HUES48 (cell line): Measurements from ENCODE around the gene SDSL.

Source experiments
- H3K27ac ChIP-seq: one replicate; pipeline ENCODE4 v1.7.0; 2013; ENCODE audit warnings: low read depth, low read length, inconsistent platforms
- H3K27me3 ChIP-seq: 2 replicates; pipeline ENCODE4 v1.6.1; 2013; ENCODE audit warnings: mild to moderate bottlenecking, low read length; ENCODE audit not compliant: control insufficient read depth, insufficient read depth
- H3K36me3 ChIP-seq: 2 replicates; pipeline ENCODE4 v1.6.1; 2013; ENCODE audit warnings: low read length; ENCODE audit not compliant: control insufficient read depth, insufficient read depth
- H3K4me1 ChIP-seq: 2 replicates; pipeline ENCODE4 v1.6.1; 2013; ENCODE audit warnings: mild to moderate bottlenecking, low read length; ENCODE audit not compliant: control insufficient read depth, insufficient read depth
- H3K4me3 ChIP-seq: 2 replicates; pipeline ENCODE4 v1.5.1; 2013; ENCODE audit warnings: mild to moderate bottlenecking, low read depth, low read length
- H3K9ac ChIP-seq: 2 replicates; pipeline ENCODE4 v1.6.1; 2013; ENCODE audit warnings: mild to moderate bottlenecking, low read depth, low read length, moderate library complexity
- H3K9me3 ChIP-seq: 2 replicates; pipeline ENCODE4 v1.6.1; 2013; ENCODE audit warnings: low read length; ENCODE audit not compliant: control insufficient read depth, insufficient read depth

SDSL gene

GRCh38 chr12:113387631-113388030 is 34.5 kb upstream of the SDSL start:
- Histone ChIP-seq H3K4me3 (no peak overlapping the region), H3K36me3 (peaks cover 32% of the 10 kb centered on the region), H3K4me1 (no peaks in the 10 kb centered on the region), H3K27me3 (no peaks in the 10 kb centered on the region), H3K9ac (no peak overlapping the region), H3K27ac (no peak overlapping the region), H3K9me3 (no peaks in the 10 kb centered on the region)

GRCh38 chr12:113388351-113388750 is 33.8 kb upstream of the SDSL start:
- no peak overlapping the region for H3K9ac ChIP-seq
- no peaks in the 10 kb centered on the region for H3K27me3 ChIP-seq
- no peak overlapping the region for H3K4me3 ChIP-seq
- H3K9me3 ChIP-seq = no peaks in the 10 kb centered on the region
- peaks cover 32% of the 10 kb centered on the region for H3K36me3 ChIP-seq
- no peaks in the 10 kb centered on the region for H3K4me1 ChIP-seq
- no peak overlapping the region for H3K27ac ChIP-seq

- Histone ChIP-seq H3K4me1 (no peaks in the 10 kb centered on the region), H3K4me3 (no peak overlapping the region), H3K27me3 (no peaks in the 10 kb centered on the region), H3K27ac (no peak overlapping the region), H3K9ac (no peak overlapping the region), H3K9me3 (no peaks in the 10 kb centered on the region), H3K36me3 (peaks cover 21% of the 10 kb centered on the region)
Measured at GRCh38 chr12:113390064-113391043, 31.8 kb upstream of the SDSL start.

GRCh38 chr12:113391145-113391544 is 31.0 kb upstream of the SDSL start:
- H3K27ac ChIP-seq = no peak overlapping the region
- H3K4me1 ChIP-seq = no peaks in the 10 kb centered on the region
- no peaks in the 10 kb centered on the region for H3K27me3 ChIP-seq
- H3K36me3 ChIP-seq = peaks cover 20% of the 10 kb centered on the region
- H3K4me3 ChIP-seq = no peak overlapping the region
- no peak overlapping the region for H3K9ac ChIP-seq
- H3K9me3 ChIP-seq = no peaks in the 10 kb centered on the region

GRCh38 chr12:113391650-113392337 is 30.4 kb upstream of the SDSL start:
- Histone ChIP-seq H3K36me3 (peaks cover 18% of the 10 kb centered on the region), H3K4me3 (no peak overlapping the region), H3K9ac (no peak overlapping the region), H3K4me1 (no peaks in the 10 kb centered on the region), H3K9me3 (no peaks in the 10 kb centered on the region), H3K27me3 (no peaks in the 10 kb centered on the region), H3K27ac (no peak overlapping the region)

GRCh38 chr12:113392520-113392919 is 29.7 kb upstream of the SDSL start:
- Histone ChIP-seq H3K27me3 (no peaks in the 10 kb centered on the region), H3K9me3 (no peaks in the 10 kb centered on the region), H3K36me3 (peaks cover 13% of the 10 kb centered on the region; the same call in 1 of the 2 replicates), H3K4me1 (no peaks in the 10 kb centered on the region), H3K4me3 (no peak overlapping the region), H3K9ac (no peak overlapping the region), H3K27ac (no peak overlapping the region)

- Histone ChIP-seq H3K27ac (no peak overlapping the region), H3K27me3 (no peaks in the 10 kb centered on the region), H3K9ac (no peak overlapping the region), H3K4me1 (no peaks in the 10 kb centered on the region), H3K36me3 (0 out of 2 replicates have a peak, but pooled peaks cover 9% of the 10 kb centered on the region), H3K9me3 (no peaks in the 10 kb centered on the region), H3K4me3 (no peak overlapping the region)
Measured at GRCh38 chr12:113392988-113393579, 29.1 kb upstream of the SDSL start.

GRCh38 chr12:113393749-113394148 is 28.4 kb upstream of the SDSL start:
- H3K4me1 ChIP-seq = no peaks in the 10 kb centered on the region
- H3K27me3 ChIP-seq = no peaks in the 10 kb centered on the region
- H3K36me3 ChIP-seq = 0 out of 2 replicates have a peak, but pooled peaks cover 5% of the 10 kb centered on the region
- no peaks in the 10 kb centered on the region for H3K9me3 ChIP-seq
- no peak overlapping the region for H3K27ac ChIP-seq
- no peak overlapping the region for H3K4me3 ChIP-seq
- H3K9ac ChIP-seq = no peak overlapping the region

- 0 out of 2 replicates have a peak, but pooled peaks cover 2% of the 10 kb centered on the region for H3K36me3 ChIP-seq
- no peak overlapping the region for H3K27ac ChIP-seq
- H3K9ac ChIP-seq = no peak overlapping the region
- no peaks in the 10 kb centered on the region for H3K9me3 ChIP-seq
- no peaks in the 10 kb centered on the region for H3K4me1 ChIP-seq
- H3K27me3 ChIP-seq = no peaks in the 10 kb centered on the region
- H3K4me3 ChIP-seq = no peak overlapping the region
Measured at GRCh38 chr12:113395119-113395518, 27.1 kb upstream of the SDSL start.

GRCh38 chr12:113396200-113396599 is 26.0 kb upstream of the SDSL start:
- Histone ChIP-seq H3K4me3 (no peak overlapping the region), H3K9ac (no peak overlapping the region), H3K36me3 (no peaks in the 10 kb centered on the region), H3K27ac (no peak overlapping the region), H3K9me3 (no peaks in the 10 kb centered on the region), H3K4me1 (no peaks in the 10 kb centered on the region), H3K27me3 (no peaks in the 10 kb centered on the region)
